WTC11 (cell line): ENCODE data around the gene HDLBP. TPM values are rescaled to one million over a fixed set of nuclear protein-coding genes. Genes with fewer than 3 reads are reported as not detected.

ENCODE experiments used
- ATAC-seq: fragments of 200-7000 bp; cut with Tn5 transposase; 2 replicates; pipeline ENCODE4 v1.10.0; 2021; ENCODE audit warnings: mild to moderate bottlenecking, moderate library complexity
- CTCF ChIA-PET: fragments of 300-600 bp; sonication (Branson Sonifier 250); formaldehyde crosslinking; loops from one replicate; lab custom pipeline; 2021; ENCODE audit warnings: antibody characterized with exemption; lab: Charles Lee
- POLR2A ChIA-PET: fragments of 350-600 bp; sonication (Branson Sonifier 250); formaldehyde crosslinking; loops from one replicate; lab custom pipeline; 2021; ENCODE audit warnings: antibody characterized with exemption; lab: Charles Lee
- DNase-seq: peaks from one replicate; pipeline ENCODE4 v3.0.0; 2021; ENCODE audit warnings: low spot score
- H3K27ac Mint-ChIP-seq: 2 replicates; pipeline ENCODE4 v1.8.0; 2021; ENCODE audit warnings: mixed read lengths
- H3K27me3 Mint-ChIP-seq: 2 replicates; pipeline ENCODE4 v1.8.0; 2021; ENCODE audit warnings: low read depth, mild to moderate bottlenecking, moderate library complexity, mixed read lengths
- H3K36me3 Mint-ChIP-seq: 2 replicates; pipeline ENCODE4 v1.8.0; 2021; ENCODE audit warnings: mixed read lengths
- H3K4me1 Mint-ChIP-seq: 2 replicates; pipeline ENCODE4 v1.8.0; 2022; ENCODE audit warnings: mixed read lengths
- H3K4me3 Mint-ChIP-seq: 2 replicates; pipeline ENCODE4 v1.8.0; 2021; ENCODE audit warnings: mild to moderate bottlenecking, moderate library complexity, mixed read lengths
- H3K9me3 Mint-ChIP-seq: 2 replicates; pipeline ENCODE4 v1.8.0; 2021; ENCODE audit warnings: mixed read lengths
- ARID4B ChIP-seq: sonication (generic); formaldehyde crosslinking; IDR thresholded peaks from 2 replicates; pipeline ENCODE4 v1.8.0; 2023; ENCODE audit warnings: missing genetic modification reagents, mild to moderate bottlenecking, borderline replicate concordance
- ATF2 ChIP-seq: sonication (generic); formaldehyde crosslinking; IDR thresholded peaks from 2 replicates; pipeline ENCODE4 v1.8.1; 2022; ENCODE audit warnings: low read depth, missing genetic modification reagents, borderline replicate concordance
- E2F5 ChIP-seq: sonication (generic); formaldehyde crosslinking; IDR thresholded peaks from 2 replicates; pipeline ENCODE4 v1.8.1; 2022; ENCODE audit warnings: mild to moderate bottlenecking, moderate library complexity, missing genetic modification reagents
- EMX1 ChIP-seq: fragments of 250-450 bp; sonication (Bioruptor Pico); IDR thresholded peaks from 2 replicates; pipeline ENCODE4 v1.8.0; 2021; ENCODE audit warnings: mild to moderate bottlenecking
- GRHL2 ChIP-seq: fragments of 250-450 bp; sonication (Bioruptor Pico); IDR thresholded peaks from 2 replicates; pipeline ENCODE4 v1.8.0; 2022; ENCODE audit warnings: mild to moderate bottlenecking, moderate library complexity; ENCODE audit not compliant: insufficient replicate concordance, severe bottlenecking
- GTF2I ChIP-seq: fragments of 250-450 bp; sonication (Bioruptor Pico); conservative IDR thresholded peaks from 2 replicates; pipeline ENCODE4 v1.4.0; 2021; ENCODE audit warnings: mild to moderate bottlenecking
- HMGA2 ChIP-seq: fragments of 250-450 bp; sonication (Bioruptor Pico); IDR thresholded peaks from 2 replicates; pipeline ENCODE4 v1.4.0; 2021; ENCODE audit warnings: mild to moderate bottlenecking, moderate library complexity
- MLX ChIP-seq: sonication (generic); formaldehyde crosslinking; IDR thresholded peaks from 2 replicates; pipeline ENCODE4 v1.8.1; 2023; ENCODE audit warnings: mild to moderate bottlenecking, missing genetic modification reagents, moderate library complexity
- MXD4 ChIP-seq: fragments of 250-450 bp; sonication (Bioruptor Pico); IDR thresholded peaks from 2 replicates; pipeline ENCODE4 v1.8.0; 2021; ENCODE audit warnings: mild to moderate bottlenecking, moderate library complexity, borderline replicate concordance
- TP53 ChIP-seq: sonication (generic); formaldehyde crosslinking; IDR thresholded peaks from 2 replicates; pipeline ENCODE4 v1.8.1; 2023; ENCODE audit warnings: mild to moderate bottlenecking, missing genetic modification reagents
- USF2 ChIP-seq: sonication (generic); formaldehyde crosslinking; IDR thresholded peaks from 2 replicates; pipeline ENCODE4 v1.8.1; 2023; ENCODE audit warnings: mild to moderate bottlenecking, missing genetic modification reagents, moderate library complexity
- ZNF232 ChIP-seq: sonication (generic); formaldehyde crosslinking; IDR thresholded peaks from 2 replicates; pipeline ENCODE4 v1.8.0; 2022; ENCODE audit warnings: mild to moderate bottlenecking, missing genetic modification reagents
- ZNF396 ChIP-seq: fragments of 250-450 bp; sonication (Bioruptor Pico); IDR thresholded peaks from 2 replicates; pipeline ENCODE4 v1.8.0; 2021; ENCODE audit warnings: mild to moderate bottlenecking, moderate library complexity, borderline replicate concordance
- ZNF425 ChIP-seq: fragments of 250-450 bp; sonication (Bioruptor Pico); conservative IDR thresholded peaks from 2 replicates; pipeline ENCODE4 v1.9.0; 2021; ENCODE audit warnings: mild to moderate bottlenecking
- ZNF532 ChIP-seq: fragments of 250-450 bp; sonication (Bioruptor Pico); IDR thresholded peaks from 2 replicates; pipeline ENCODE4 v1.9.0; 2021; ENCODE audit warnings: mild to moderate bottlenecking, borderline replicate concordance
- ZNF671 ChIP-seq: fragments of 250-450 bp; sonication (Bioruptor Pico); IDR thresholded peaks from 2 replicates; pipeline ENCODE4 v1.8.0; 2021; ENCODE audit warnings: mild to moderate bottlenecking
- total RNA-seq: library from RNA; stranded (reverse); gene quantifications from 3 replicates; pipeline ENCODE4 v1.2.3, GENCODE V29; 2021

HDLBP gene
- total RNA-seq, 1 experiment from 2014 or later, result 368 TPM

- ATAC-seq, result no peak
- no peak for DNase-seq
- CTCF ChIA-PET, result no interaction called here
- TF ChIP-seq MLX (no peak), TP53 (CRISPR knock-in tag) (no peak), EMX1 (no peak), E2F5 (CRISPR knock-in tag) (no peak), USF2 (CRISPR knock-in tag) (no peak), GTF2I (CRISPR knock-in tag) (no peak), ZNF396 (CRISPR knock-in tag) (no peak), MXD4 (CRISPR knock-in tag) (no peak), ZNF425 (CRISPR knock-in tag) (no peak), ARID4B (CRISPR knock-in tag) (no peak), HMGA2 (no peak), ZNF232 (CRISPR knock-in tag) (no peak), ZNF671 (no peak), GRHL2 (CRISPR knock-in tag) (no peak), ATF2 (no peak), ZNF532 (CRISPR knock-in tag) (no peak)
- TF ChIP-seq, all 79 proteins: peak for 0
- no peaks in the 10 kb centered on the region for H3K9me3 Mint-ChIP-seq
- H3K4me3 Mint-ChIP-seq, result no peak overlapping the region
- POLR2A ChIA-PET, result no interaction called here
- H3K27ac Mint-ChIP-seq, result peak overlapping the region; percentile 46
- H3K27me3 Mint-ChIP-seq, result no peaks in the 10 kb centered on the region
- H3K4me1 Mint-ChIP-seq, result peaks cover 32% of the 10 kb centered on the region
- H3K36me3 Mint-ChIP-seq, result peaks cover 49% of the 10 kb centered on the region
Observed at GRCh38 chr2:241325257-241325656, 9.8 kb upstream of the HDLBP start.
